GM12865 (cell line): ENCODE results near the gene PTPRN2.

Source experiments
- DNase-seq: peaks from one replicate; pipeline ENCODE4 v3.0.0; 2010; ENCODE audit warnings: low read depth
- H3K4me3 ChIP-seq: 2 replicates; pipeline ENCODE4 v1.5.1; 2011; ENCODE audit warnings: mild to moderate bottlenecking, low read depth, low read length, control low read depth
- CTCF ChIP-seq: IDR thresholded peaks from 2 replicates; pipeline ENCODE4 v1.5.1; 2011; ENCODE audit warnings: low read length, control low read depth, low read depth, inconsistent platforms; ENCODE audit not compliant: insufficient read depth; ENCODE audit errors: missing control alignments

Gene PTPRN2

GRCh38 chr7:157721468-157722136 is 866.0 kb downstream of the PTPRN2 start:
- no peak for DNase-seq
- no peak for TF ChIP-seq CTCF
- H3K4me3 ChIP-seq = no peak overlapping the region

GRCh38 chr7:157719705-157720655 is 867.6 kb downstream of the PTPRN2 start:
- DNase-seq = no peak
- no peak overlapping the region for H3K4me3 ChIP-seq
- TF ChIP-seq CTCF = no peak

- no peak for TF ChIP-seq CTCF
- no peak overlapping the region for H3K4me3 ChIP-seq
- no peak for DNase-seq
Observed at GRCh38 chr7:157719008-157719682, 868.5 kb downstream of the PTPRN2 start.

- no peak overlapping the region for H3K4me3 ChIP-seq
- TF ChIP-seq CTCF = no peak
- DNase-seq = no peak
Observed at GRCh38 chr7:157718303-157719007, 869.2 kb downstream of the PTPRN2 start.

GRCh38 chr7:157717211-157718174 is 870.1 kb downstream of the PTPRN2 start:
- TF ChIP-seq CTCF = no peak
- DNase-seq = no peak
- no peak overlapping the region for H3K4me3 ChIP-seq
